Measurements from ENCODE around the gene AKAP8. TPM values are rescaled to one million over a fixed set of nuclear protein-coding genes. Genes with fewer than 3 reads are reported as not detected.
"Not testable (repeated sequence)": the region's sequence is repeated elsewhere in the genome, so short reads cannot be mapped to it uniquely, and the experiment has no call there.

Gene AKAP8
- total and polyA plus RNA-seq, 2 of the 4 experiments (the other 2 are of a cell fraction), result 12.2 to 13.4 TPM

DNA sequence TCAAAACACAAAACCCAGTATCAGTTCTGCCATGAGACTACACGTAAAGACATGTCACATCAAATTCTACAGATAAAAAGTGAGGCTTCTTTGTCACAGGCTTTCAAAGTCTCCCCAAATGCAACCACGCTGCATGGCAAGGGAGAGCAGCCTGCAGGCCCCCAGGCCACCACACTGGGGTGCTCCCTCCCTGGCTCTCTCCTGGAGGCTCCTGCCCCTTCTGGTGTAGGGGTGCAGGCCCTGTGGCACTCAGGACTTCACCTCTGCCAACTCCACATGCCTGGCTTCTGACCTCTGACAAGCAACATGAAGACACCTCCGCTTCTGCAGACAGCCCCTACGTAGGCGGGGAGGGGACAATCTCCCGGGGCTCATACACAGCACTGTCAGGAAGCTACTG, 14.3 kb downstream of the AKAP8 start:
- POLR2A ChIA-PET (ENCODE audit: unreplicated experiment), result no interaction called here
- no peak overlapping the region for H3K14ac ChIP-seq (replicated peaks; ENCODE audit: low read depth, low read length)
- no peak overlapping the region for H4K8ac ChIP-seq (ENCODE audit: low read depth in 2 of 2, low read length in 2 of 2)
- H3K27ac ChIP-seq (ENCODE audit: insufficient read depth, low read length), result no peak overlapping the region
- H3K4ac ChIP-seq (ENCODE audit: low read depth, low read length), result no peak overlapping the region
- no peak overlapping the region for H3K23ac ChIP-seq (ENCODE audit: low read depth, low read length)
- no peak overlapping the region for H4K91ac ChIP-seq (ENCODE audit: insufficient read depth, low read depth, low read length)
- DNase-seq (no peak), ATAC-seq (ENCODE audit: low read depth) (no peak)
- dilution Hi-C loops (cut with HindIII; ENCODE audit: low sequenced_read_pairs, unreplicated experiment), result no loop called here
- H3K79me1 ChIP-seq (ENCODE audit: low read depth in 1 of 2, low read length in 2 of 2), result peaks cover 14 to 32% of the 10 kb centered on the region in 2 experiments
- H4K5ac ChIP-seq (ENCODE audit: low read depth, low read length), result no peak overlapping the region
- no peak overlapping the region for H3K4me3 ChIP-seq (ENCODE audit: insufficient read depth, low read depth, low read length)
- no peak overlapping the region for H3K18ac ChIP-seq (ENCODE audit: low read depth, low read length)
- H2BK120ac ChIP-seq (ENCODE audit: low read depth, low read length), result no peak overlapping the region
- intact Hi-C loops (cut with micrococcal nuclease), result no loop called here
- H3K27me3 ChIP-seq (ENCODE audit: control insufficient read depth, insufficient read depth, low read length), result no peaks in the 10 kb centered on the region
- H3K9me1 ChIP-seq (ENCODE audit: insufficient read depth, low read length), result no peaks in the 10 kb centered on the region
- no peaks in the 10 kb centered on the region for H3K4me1 ChIP-seq (ENCODE audit: control insufficient read depth, insufficient read depth, low read length)
- BruUV-seq (replicated peaks), result no TSS peak
- peaks cover 63% of the 10 kb centered on the region for H3K36me3 ChIP-seq (ENCODE audit: control insufficient read depth, insufficient read depth, low read length)
- H2BK15ac ChIP-seq (ENCODE audit: low read depth, low read length), result no peak overlapping the region
- no peak overlapping the region for H3K4me2 ChIP-seq (ENCODE audit: low read depth, low read length)
- no peak overlapping the region for H2AK5ac ChIP-seq (ENCODE audit: low read depth, low read length)
- WGBS, 2 experiments (ENCODE audit: extremely low coverage in 2 of 2, insufficient read length in 1 of 2), result 100% methylated on average over 4 of the region's 6 CpGs; no CpG with 5 or more reads in 1 of the 2 experiments
- H2AK9ac ChIP-seq (replicated peaks; ENCODE audit: low read depth, low read length, poor library complexity), result no peak overlapping the region
- CTCF ChIA-PET, result no interaction called here
- no peak overlapping the region for H3K56ac ChIP-seq (ENCODE audit: extremely low read depth, insufficient read depth, low read length)
- H3K9ac ChIP-seq (ENCODE audit: low read depth, low read length), result no peak overlapping the region
- H2BK20ac ChIP-seq (ENCODE audit: low read depth, low read length), result no peak overlapping the region
- peaks cover 10% of the 10 kb centered on the region; the same call in 1 of the 2 replicates for H4K20me1 ChIP-seq (ENCODE audit: insufficient read depth, low read length)
- H3K9me3 ChIP-seq (ENCODE audit: control insufficient read depth, insufficient read depth, low read length), result no peaks in the 10 kb centered on the region
- H2BK5ac ChIP-seq (ENCODE audit: low read depth, low read length, poor library complexity, severe bottlenecking), result no peak overlapping the region
- TF ChIP-seq MAFK (IDR thresholded peaks at IDR 0.05; ENCODE audit: low read depth, low read length), result no peak
- no peak for TF ChIP-seq POLR2A (IDR thresholded peaks at IDR 0.05; ENCODE audit: low read depth, low read length)
- TF ChIP-seq, protein P1, sequence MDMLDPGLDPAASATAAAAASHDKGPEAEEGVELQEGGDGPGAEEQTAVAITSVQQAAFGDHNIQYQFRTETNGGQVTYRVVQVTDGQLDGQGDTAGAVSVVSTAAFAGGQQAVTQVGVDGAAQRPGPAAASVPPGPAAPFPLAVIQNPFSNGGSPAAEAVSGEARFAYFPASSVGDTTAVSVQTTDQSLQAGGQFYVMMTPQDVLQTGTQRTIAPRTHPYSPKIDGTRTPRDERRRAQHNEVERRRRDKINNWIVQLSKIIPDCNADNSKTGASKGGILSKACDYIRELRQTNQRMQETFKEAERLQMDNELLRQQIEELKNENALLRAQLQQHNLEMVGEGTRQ (IDR thresholded peaks at IDR 0.05; ENCODE audit: low read depth, low read length), result no peak
- TF ChIP-seq MAZ (IDR thresholded peaks at IDR 0.05; ENCODE audit: borderline replicate concordance, low read depth, low read length), result no peak
- TF ChIP-seq BHLHE40 (IDR thresholded peaks at IDR 0.05; ENCODE audit: low read depth, low read length), result no peak
- H2AFZ ChIP-seq (replicated peaks; ENCODE audit: low read length, poor library complexity), result no peak overlapping the region
- in situ Hi-C loops (cut with MboI; ENCODE audit: low sequenced_read_pairs), result no loop called here

DNA sequence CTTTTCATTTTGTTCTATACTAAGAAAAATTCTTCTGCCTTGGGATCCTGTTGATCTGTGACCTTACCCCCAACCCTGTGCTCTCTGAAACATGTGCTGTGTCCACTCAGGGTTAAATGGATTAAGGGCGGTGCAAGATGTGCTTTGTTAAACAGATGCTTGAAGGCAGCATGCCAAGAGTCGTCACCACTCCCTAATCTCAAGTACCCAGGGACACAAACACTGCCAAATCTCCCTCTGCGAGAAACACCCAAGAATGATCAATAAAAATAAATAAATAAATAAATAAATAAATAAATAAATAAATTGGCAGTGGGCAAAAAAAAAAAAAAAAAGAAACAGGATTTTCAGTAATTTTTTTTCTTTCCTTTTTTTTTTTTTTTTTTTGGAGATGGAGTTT, 15.8 kb downstream of the AKAP8 start:
- H2BK120ac ChIP-seq (ENCODE audit: low read depth, low read length); H4K5ac ChIP-seq (ENCODE audit: low read depth, low read length); CTCF ChIA-PET; H3K9me1 ChIP-seq (ENCODE audit: insufficient read depth, low read length); H2BK5ac ChIP-seq (ENCODE audit: low read depth, low read length, poor library complexity, severe bottlenecking); intact Hi-C loops (cut with micrococcal nuclease); H3K27ac ChIP-seq (ENCODE audit: insufficient read depth, low read length); H3K23ac ChIP-seq (ENCODE audit: low read depth, low read length); BruUV-seq (replicated peaks); H3K4me3 ChIP-seq (ENCODE audit: insufficient read depth, low read depth, low read length); H3K18ac ChIP-seq (ENCODE audit: low read depth, low read length); H3K4me2 ChIP-seq (ENCODE audit: low read depth, low read length); POLR2A ChIA-PET (ENCODE audit: unreplicated experiment); H3K9me3 ChIP-seq (ENCODE audit: control insufficient read depth, insufficient read depth, low read length); H3K4me1 ChIP-seq (ENCODE audit: control insufficient read depth, insufficient read depth, low read length); in situ Hi-C loops (cut with MboI; ENCODE audit: low sequenced_read_pairs); H2AK5ac ChIP-seq (ENCODE audit: low read depth, low read length); H3K9ac ChIP-seq (ENCODE audit: low read depth, low read length); ATAC-seq (ENCODE audit: low read depth); H3K4ac ChIP-seq (ENCODE audit: low read depth, low read length); H3K14ac ChIP-seq (replicated peaks; ENCODE audit: low read depth, low read length); H3K27me3 ChIP-seq (ENCODE audit: control insufficient read depth, insufficient read depth, low read length); H4K91ac ChIP-seq (ENCODE audit: insufficient read depth, low read depth, low read length); H2BK20ac ChIP-seq (ENCODE audit: low read depth, low read length); H2AFZ ChIP-seq (replicated peaks; ENCODE audit: low read length, poor library complexity); H2AK9ac ChIP-seq (replicated peaks; ENCODE audit: low read depth, low read length, poor library complexity); dilution Hi-C loops (cut with HindIII; ENCODE audit: low sequenced_read_pairs, unreplicated experiment); H3K56ac ChIP-seq (ENCODE audit: extremely low read depth, insufficient read depth, low read length); H2BK15ac ChIP-seq (ENCODE audit: low read depth, low read length); DNase-seq; H4K8ac ChIP-seq (ENCODE audit: low read depth in 2 of 2, low read length in 2 of 2): not testable (repeated sequence)
- Histone ChIP-seq H3K79me1 (ENCODE audit: low read depth in 1 of 2, low read length in 2 of 2) (peaks cover 8 to 26% of the 10 kb centered on the region in 2 experiments), H4K20me1 (ENCODE audit: insufficient read depth, low read length) (peaks cover 13% of the 10 kb centered on the region; the same call in 1 of the 2 replicates), H3K36me3 (ENCODE audit: control insufficient read depth, insufficient read depth, low read length) (peaks cover 60% of the 10 kb centered on the region)
- no CpG with 5 or more reads among the region's 3 CpGs for WGBS, 2 experiments (ENCODE audit: extremely low coverage in 2 of 2, insufficient read length in 1 of 2)

Data from IMR-90 (cell line).